ENCODE measurements around the gene C11orf91. TPM values are rescaled to one million over a fixed set of nuclear protein-coding genes. Genes with fewer than 3 reads are reported as not detected.
"Not testable (repeated sequence)": the region's sequence is repeated elsewhere in the genome, so short reads cannot be mapped to it uniquely, and the experiment has no call there.

Gene C11orf91
- total RNA-seq, 1 donor from 2014 or later, result 0.25 TPM

DNA sequence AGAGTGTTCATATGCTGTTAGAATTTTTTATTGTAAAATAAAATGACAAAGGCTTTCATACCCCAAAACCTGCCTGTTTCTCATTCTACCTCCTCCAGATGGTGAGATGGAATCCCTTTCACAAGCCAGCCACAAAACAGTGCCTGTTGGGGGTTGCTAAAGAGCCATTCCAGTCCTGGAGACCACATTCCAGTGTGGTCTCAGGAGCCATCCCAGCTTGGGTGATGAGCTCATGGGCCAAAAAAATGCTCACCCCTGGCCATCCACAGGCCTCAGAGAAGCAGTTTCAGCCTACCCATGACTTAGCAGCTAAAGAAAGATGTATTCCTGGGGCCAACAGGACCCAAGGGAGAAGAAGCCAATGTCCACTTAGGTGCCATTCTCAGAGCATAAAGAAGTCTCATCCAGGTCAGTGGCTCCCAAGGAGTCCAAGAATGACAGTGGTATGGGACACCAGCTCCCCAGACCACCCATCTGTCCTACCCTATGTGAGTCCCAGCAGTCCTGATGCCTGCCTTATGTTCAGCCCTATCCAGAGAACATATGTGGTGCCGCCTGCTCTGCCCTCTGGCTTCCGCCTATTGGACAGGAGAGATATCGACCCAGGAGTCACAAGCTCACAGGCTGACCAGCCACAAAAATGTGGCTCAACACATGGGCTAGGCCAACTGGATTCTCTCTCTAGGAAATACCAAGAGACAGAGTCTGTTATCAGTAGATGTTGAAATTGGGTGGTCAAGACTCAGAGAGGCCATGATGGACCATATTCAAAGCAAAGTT lies 26.4 kb downstream of the C11orf91 start:
- intact Hi-C loops (cut with micrococcal nuclease), result no loop called here

DNA sequence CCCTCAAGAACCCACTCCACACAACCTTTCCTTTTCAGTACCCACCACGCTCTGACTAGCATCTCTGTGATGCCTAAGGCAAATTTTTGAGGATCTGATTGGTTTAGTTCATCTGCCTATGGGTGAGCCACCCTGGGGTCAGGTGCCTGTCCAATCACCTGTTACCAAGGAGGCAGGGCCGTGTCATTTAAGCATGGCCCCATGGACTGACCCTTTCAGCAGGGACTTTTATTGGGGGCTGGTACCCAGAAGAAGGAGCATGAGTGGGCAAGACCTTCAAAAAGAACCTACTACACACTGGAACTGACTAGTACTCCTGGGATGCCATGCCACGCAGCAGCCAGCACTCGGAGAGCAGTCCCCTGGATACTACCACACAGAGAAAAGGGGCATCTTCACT lies 28.4 kb downstream of the C11orf91 start:
- intact Hi-C loops (cut with micrococcal nuclease), result no loop called here

DNA sequence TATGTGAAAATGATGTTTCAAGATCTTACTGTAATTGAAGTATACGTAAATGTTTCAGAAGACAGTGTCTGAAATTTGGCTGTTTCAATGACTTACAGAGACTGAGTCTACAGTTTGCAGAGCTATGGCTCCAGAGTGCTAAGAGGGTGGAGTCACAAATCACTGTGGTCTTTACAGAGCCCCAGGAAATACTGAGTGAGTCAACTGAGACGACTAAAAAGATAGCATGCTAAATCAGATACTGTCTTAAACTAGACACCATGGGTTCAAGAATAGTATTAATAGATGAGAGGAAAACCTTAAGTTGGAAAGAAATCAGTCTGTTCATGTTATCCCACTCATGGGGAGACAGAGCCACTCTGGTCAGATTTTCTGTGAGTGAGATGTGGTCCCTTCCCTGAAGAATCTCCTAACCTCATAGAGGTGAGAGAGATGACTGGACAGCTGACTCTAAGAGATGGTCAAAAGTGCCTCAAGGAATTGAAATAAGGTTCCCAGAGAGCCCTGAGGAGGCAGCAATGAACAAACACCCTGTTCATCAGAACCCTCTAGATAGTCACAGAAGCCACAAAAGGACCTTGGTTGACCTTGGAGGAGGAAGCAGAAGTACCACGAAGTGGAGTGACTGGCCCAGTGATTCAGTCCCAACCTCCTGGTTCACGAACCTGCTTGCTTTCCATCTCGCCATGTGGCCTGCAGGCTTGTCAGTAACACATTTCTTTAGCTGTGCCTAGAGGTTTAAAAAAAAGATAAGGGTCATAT lies 30.2 kb downstream of the C11orf91 start:
- intact Hi-C loops (cut with micrococcal nuclease), result no loop called here

DNA sequence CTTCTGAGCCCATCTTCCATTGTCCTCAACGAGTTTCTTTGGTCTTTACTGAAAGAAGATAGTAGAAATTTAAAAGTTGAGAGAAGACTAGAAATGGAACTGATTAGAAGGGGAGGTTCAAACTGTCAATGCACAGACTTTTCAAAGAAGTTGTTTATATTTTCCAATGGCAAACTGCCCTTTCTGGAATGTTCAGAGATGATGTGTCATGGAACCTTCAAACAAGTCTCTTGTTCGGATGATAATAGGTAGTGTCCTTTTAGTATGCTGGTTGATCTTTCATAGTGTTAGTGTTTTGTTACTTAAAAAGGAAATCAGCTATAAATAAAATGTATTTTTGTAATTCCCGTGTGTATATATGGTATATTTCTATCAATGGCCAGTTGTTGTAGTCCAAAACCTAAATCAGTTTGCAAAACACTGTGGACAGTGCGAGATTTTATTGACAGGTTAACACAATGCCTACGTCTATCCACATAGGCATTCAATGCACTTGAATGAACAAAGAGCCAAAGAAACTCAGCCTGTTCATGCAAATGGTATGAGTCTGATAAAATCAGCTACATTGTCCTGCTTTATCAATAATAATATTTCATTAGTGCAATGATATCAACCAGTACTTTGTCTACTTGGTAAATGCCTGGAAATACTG lies 30.9 kb downstream of the C11orf91 start:
- intact Hi-C loops (cut with micrococcal nuclease), result no loop called here

DNA sequence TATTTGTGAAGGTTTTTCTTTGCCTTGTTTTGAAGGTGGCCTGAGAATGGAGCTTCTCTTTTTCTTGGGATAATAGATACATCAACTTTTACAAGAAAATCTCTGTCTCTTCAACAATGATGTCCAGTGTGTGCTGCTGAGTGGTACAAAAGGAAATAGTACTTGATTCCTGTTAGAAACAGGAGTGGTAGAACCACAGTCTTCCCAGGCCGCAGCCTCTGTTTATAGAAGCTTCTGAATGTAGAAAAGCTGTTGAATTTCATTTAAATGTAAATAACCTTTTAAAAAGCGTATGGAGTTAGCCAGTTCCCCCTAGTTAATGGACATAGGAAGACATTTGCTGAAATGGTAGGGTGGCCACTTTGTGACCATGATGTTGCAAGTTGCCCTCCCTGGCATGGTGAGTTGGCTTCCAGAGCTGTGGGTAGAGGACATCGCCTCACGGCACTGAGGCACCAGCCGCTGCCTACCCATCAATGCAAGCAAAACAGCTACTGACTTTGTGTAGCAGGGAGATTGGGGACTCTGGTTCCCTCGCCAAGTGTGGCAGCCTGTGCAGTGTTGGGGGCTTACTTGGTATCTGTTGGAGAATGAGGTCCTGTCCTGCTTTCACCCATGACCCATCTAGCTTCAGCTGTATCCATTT lies 31.6 kb downstream of the C11orf91 start:
- intact Hi-C loops (cut with micrococcal nuclease), result no loop called here

DNA sequence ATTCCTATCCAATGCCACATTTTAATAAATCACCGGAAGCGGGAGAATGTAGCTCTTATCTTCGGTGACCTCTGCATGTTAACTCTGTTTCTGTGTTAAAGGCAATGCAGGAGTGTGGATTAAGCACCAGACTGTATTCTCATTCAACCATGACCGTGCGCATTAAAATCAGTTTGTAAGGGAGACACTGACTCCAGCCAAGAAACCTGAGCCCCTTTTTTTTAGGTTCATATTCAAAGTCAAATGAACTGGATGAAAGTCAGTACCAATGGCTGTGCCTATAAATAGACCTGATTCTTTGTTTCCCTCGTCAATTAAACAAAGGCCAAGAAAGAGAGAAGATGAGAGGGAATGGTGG lies 32.2 kb downstream of the C11orf91 start:
- intact Hi-C loops (cut with micrococcal nuclease), result no loop called here

DNA sequence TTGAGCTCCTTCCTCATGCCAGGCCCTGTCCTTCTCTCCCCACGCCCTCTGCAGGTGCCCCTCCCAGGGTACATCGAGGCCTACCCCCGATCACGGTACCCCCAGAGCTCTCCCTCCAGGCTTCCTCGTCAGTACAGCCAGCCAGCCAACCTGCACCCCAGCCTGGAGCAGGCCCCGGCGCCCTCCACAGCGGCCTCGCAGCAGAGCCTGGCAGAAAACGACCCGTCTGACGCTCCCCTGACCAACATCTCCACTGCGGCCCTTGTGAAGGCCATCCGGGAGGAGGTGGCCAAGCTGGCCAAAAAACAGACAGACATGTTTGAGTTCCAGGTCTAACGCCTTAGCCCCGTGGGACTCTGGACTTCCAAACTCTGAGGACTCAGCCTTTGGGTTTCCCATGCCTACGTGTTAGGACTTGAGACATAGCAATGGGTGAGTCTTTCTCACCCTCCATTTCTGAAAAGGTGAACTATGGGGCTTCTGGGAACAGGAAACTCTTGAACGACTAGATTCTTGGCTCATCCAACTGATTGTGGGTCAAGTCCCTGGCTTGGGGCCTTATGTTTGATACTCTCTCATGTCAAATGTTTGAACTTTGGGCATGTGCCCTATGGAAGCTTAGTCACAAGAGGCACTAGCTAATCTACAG lies 32.7 kb downstream of the C11orf91 start:
- intact Hi-C loops (cut with micrococcal nuclease), result no loop called here

DNA sequence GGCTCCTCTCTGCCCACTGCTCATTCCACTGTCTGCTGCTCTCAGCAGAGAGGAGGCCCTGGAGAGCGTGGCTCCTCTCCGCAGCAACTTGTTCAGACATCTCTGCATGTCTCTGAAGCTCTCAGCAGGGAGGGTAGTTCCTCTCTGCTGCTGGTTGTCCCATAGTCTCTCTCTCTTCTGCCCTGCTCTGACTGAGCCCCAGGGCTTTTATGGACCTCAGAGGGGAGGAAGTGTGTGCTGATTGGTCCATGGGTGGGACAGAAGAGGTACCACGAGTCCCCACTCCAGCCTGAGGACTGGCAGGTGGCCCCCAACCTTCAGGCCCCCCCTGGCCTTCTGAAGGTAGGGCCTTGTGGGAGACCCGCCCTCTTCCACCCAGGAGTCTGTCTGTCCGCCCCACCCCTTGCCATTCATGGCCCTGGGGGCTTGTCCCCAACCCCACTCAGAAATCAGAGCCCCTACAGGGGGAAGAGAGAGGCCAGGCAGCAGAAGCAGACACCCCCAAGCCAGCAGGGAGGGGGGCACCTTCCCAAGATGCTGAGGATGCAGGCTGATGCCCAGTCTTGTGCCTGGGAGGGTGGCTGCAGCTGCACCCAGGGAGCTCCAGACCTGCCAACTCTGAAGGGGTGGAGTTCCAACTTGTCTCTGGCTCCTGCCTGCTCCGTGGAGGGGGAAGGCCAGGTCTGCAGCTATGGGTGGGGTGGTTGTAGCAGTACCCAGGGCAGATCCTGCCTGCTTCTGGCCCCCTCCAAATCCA lies 35.1 kb downstream of the C11orf91 start:
- intact Hi-C loops (cut with micrococcal nuclease), result no loop called here

DNA sequence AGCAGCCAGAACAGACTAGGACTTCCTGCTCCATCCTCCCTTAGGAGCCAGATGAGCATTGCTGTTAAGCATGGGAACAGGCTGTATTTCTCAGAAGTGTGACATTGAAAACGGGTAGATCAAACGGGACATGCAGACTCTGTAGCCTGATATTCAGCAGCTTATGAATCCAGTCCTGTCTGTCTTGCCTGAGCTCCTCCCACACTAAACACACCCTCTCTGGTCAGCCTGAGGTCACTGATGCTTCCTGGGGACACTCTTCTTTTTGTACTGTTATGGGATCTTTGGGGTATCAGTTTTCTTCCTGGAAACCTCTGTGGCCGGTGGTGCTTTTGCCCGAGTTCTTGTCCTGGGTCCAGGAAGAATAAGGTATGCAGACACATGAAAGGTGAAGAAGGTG lies 35.8 kb downstream of the C11orf91 start:
- intact Hi-C loops (cut with micrococcal nuclease), result no loop called here

DNA sequence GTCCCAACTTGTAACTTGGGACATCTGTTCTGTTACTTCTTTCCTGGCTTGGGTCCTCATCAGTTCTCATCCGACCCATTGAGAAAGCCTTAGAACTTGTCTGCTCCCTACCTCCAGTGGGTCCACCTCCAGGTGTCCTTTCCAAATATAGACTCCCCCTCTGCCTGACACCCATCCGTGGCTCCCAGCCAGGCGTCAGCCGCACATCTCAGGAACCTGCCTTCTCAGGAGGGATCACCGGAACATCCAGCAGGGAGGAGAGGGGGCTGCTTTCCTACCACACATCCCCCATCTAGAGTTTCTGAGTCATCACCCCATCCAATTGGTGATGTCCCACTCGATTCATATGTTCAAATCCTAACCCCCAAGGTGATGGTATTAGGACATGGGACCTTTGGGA lies 36.5 kb downstream of the C11orf91 start:
- intact Hi-C loops (cut with micrococcal nuclease), result no loop called here

DNA sequence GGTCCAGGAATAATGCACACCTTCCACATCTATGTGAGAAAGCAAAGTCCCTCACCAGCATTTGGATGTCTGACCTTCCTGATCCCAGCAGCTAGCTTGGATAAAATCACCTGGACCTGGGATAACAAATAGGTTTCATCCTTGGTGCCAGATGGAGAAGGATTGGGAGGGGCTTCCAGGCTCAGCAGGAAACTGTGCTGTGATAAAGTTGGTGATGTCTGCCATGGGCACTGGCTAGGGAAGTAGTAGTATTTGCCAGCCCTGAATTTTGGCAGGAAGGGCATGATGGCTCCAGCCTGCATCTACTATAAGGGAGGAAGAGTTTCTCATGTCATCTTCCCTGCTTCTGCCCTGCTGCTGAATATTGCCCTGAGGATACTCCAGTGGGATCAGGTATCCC lies 37.5 kb downstream of the C11orf91 start:
- intact Hi-C loops (cut with micrococcal nuclease), result no loop called here

DNA sequence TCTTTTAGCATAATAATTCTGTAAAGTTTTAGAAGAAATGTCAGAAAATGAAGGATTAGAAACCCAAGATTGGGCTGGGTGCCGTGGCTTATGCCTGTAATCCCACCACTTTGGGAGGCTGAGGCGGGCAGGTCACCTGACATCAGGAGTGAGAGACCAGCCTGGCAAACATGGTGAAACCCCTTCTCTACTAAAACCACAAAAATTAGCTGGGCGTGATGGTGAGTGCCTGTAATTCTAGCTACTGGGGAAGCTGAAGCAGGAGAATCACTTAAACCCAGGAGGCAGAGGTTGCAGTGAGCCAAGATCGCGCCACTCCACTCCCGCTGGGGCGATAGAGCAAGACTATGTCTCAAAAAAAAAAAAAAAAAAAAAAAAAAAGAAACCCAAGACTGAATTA lies 39.1 kb downstream of the C11orf91 start:
- intact Hi-C loops (cut with micrococcal nuclease), result not testable (repeated sequence)

DNA sequence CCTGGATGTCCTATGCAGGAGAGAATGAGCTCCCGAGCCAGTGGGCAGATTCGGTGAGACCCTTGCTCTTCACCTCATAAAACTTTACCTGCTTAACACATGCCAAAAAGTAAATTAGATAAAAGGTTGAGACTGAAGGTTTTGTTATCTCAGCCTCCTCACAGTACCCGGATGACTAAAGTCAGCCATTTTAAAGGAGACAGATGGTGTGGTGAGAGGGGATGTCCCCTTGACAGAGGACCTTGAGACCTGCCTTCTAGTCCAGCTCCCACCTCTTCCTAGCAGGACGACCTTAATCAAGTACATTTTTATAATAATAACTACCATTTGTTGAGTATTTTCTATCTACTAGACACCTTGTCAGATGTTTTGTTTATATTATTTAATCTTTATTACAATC lies 39.7 kb downstream of the C11orf91 start:
- intact Hi-C loops (cut with micrococcal nuclease), result no loop called here

DNA sequence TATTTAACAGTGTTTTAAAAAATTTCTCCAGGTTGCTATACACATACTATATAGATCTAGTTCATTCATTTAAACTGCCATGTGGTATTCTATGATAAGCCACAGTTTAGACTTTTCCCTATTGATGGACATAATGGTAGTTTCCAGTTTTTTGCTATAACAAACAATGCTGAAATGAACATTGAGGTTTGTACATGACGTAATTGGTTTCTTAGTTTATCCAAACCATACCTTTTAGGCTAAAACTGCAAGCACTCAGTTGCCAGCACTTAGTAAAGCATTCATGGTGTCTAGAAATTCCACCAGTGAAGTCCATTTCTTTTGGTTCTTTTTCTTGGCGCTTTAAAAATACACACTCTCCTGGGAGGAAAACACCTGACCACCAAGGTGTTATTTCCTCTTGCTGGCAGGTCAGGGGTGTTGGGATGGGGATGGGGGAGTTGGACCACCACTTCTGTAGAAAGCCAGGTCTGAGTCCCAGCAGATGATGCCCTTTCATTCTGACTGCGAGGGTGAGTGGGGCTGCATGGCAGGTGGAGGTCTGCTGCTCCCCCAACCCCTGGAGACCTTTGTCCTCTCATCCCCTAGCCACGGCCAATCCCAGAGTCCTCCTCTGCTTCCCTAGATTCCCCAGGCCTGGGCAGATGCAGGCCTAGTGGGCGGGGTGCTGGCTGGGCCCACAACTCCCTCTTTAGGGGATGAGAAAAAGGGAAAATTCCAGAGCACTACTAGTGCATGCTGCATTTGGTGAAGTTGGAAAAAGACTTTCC lies 41.1 kb downstream of the C11orf91 start:
- intact Hi-C loops (cut with micrococcal nuclease), result no loop called here

DNA sequence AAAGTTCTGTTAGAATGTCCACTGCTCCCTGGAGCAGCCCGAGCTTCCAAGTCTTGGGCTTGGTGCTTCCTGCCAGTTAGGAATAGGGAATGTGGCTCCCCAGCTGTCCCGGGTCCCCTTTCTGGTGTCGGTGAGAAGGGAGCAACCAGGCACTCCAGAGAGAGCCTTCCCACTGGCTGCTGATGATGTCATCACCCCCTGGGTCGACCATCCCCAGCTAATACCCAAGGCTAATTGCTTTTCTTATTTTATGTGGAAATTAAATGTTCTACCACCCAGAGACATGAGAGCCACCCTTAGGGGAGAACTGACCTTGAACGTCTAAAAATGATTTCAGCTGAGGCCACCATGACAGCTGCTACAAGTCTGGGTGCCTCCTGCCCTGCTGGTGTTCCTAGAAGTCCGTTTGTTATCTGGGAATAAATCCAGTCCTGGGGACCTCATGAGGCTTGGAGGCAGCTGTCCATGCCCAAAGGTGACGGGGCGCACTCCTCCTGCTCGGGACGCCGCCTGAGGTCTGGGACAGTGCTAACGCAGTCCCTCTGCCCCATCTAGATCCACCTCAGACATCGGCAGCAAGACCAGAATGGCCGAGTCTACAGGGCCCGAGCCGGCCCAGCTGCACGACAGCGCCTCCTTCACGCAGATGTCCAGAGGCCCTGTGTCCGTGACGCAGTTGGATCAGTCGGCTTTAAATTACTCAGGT lies 42.3 kb downstream of the C11orf91 start:
- intact Hi-C loops (cut with micrococcal nuclease), result no loop called here

DNA sequence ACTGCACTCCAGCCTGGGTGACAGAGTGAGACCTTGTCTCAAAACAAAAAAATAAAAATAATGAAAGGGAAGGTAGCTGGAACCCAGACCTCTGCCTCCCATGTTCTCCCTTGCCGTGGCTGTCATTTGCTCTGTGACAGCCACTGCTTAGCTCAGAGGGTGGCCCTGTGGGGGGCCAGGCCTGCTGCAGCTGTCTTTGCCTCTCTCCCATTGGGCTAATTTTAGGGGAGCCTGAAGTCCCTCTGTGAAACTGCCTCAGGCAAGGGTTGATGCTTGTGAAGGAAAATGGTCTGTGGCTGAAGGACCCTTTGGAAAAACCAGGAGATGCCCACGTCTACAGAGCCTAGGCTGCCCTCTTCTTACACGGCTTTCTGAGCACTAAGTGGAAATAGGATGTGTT lies 42.9 kb downstream of the C11orf91 start:
- intact Hi-C loops (cut with micrococcal nuclease), result no loop called here

DNA sequence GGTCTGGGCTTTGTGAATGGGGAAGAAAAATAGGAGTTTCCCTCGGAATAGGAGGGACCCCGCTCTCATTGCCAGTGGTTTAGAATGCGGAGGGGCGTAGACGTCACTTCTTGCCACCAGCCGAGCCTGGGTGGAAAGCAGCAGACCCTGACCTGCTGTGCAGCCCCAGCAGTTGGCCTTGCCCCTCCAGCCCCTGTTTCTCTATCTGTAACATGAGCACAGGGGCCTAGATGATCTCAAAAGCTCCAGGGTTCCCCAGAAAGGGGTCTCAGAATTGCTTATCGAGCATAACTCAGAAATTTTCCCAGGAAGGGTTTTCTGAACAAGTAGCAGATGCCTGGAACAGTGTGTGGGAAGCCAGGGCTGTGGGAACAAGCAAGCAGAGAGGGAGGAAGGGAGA lies 43.9 kb downstream of the C11orf91 start:
- intact Hi-C loops (cut with micrococcal nuclease), result no loop called here

DNA sequence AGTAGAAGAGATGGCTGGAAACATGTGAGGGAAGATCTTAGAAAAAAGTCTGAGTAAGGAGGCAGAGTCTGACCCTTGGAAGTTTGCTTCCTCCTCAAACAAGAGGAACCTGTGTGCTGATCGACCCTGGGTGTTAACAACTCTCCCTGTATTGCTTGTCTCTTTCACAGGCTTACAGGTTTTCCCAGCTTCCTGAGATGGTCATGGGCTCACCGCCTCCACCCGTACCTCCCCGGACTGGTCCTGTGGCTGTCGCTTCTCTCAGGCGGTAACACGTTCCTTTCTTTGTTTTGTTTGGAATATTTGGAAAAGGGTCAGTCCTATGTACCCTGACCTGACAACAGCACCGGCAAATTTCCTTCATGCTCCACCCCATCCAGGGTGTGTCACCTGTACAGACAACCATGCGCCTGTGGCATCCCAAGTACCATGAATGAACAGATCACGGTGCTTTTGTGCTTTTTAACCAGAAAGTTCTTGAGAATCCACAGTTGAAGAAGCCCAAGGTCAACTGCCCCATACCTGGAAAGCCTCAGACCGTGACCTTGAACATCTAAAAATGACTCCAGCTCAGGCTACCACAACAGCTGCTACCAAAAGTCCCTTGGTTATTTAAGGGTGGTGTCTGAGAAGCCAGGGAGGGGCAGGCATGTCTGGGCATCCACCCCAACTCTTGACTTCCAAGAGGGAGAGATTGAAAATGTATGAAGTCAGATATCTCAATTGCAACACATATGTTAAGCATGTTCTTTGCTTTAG lies 44.6 kb downstream of the C11orf91 start:
- intact Hi-C loops (cut with micrococcal nuclease), result no loop called here

DNA sequence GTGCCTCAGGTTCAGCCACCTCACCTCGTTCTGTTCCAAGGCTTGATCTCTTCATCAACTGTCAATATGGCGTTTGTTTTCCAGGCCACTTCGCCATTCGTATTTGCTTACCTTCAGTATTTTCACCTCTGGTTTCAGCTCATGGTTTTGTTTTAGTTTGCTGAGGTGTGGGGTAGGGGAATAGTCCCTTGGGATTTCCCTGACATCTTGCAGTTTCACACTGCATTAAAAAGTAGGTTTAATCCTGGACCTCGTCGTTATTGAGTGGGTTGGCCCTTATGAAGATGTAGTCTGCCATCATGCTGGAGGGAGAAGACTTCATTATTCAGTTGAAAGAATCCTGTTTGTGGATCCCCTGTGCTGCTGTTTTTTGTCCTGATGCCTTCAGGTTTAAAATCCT lies 46.0 kb downstream of the C11orf91 start:
- intact Hi-C loops (cut with micrococcal nuclease), result no loop called here

Data from T-helper 2 cell treated with Interferon-gamma antibody and Interleukin-4, amounts not matched to agents 100 ng/mL and 5 ng/mL, for 36 hours (primary cell).